HG03175 (cell line): ENCODE data around the gene RAD51B.

Experiments used
- ATAC-seq: cut with Tn5 transposase; IDR thresholded peaks from one replicate; pipeline ENCODE4 v1.9.1; 2021; ENCODE audit warnings: mild to moderate bottlenecking, moderate library complexity; ENCODE audit not compliant: unreplicated experiment

RAD51B gene

DNA sequence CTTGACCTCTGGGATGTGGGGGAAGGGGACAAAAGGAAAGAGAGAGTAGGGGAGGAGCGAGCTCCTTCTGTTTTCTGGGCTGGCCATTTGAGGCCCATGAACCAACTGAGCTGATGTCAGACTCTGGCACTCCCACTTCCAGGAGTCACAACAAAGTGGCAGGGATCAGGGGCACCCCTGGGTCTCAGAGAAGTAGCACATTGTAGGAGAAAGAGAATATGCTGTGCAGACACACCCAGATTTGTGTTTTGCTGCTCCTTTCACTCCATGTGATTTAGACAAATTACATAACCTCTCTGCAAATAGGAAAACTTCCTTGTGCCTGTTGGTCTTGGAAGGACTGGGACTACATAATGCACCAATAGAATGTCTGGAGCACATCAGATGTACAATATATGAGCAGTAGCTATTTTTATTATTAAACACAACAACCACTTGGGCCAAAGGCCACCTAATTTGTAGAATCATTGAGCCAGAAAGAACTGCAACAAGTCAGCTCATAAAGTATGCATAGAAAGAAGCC, 707.8 kb downstream of the RAD51B start:
- no peak for ATAC-seq

DNA sequence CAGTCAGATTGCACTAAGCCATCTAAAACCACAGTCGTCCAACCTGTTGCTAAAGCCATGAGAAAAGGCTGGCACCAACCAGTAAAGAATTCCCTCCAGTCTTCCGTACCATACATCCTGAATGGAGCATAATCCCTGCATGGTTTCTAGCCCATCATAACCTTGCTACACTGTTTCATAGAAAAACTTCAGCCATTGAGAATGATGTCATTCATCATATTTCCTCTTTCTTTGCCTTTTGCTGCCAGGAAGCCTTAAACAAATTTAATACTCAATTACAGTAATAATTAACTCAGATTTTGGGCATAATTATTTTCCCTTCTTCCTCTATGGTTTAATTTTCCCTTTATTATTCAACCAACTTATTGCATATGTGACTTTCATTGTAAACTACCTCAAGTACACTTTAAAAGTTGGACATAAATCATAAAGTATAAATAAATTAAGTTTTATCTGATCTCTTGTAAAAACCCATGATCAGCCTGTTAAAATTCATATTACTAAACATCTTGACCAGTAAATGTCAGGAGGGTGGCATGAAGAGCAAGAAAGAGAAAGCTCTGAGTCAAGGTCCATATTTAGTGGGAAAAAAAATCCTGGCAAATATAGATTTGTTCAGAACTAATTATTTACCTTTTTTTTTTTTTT, 708.6 kb downstream of the RAD51B start:
- no peak for ATAC-seq

- ATAC-seq = no peak
Observed at GRCh38 chr14:68530443-68530842, 710.9 kb downstream of the RAD51B start.

DNA sequence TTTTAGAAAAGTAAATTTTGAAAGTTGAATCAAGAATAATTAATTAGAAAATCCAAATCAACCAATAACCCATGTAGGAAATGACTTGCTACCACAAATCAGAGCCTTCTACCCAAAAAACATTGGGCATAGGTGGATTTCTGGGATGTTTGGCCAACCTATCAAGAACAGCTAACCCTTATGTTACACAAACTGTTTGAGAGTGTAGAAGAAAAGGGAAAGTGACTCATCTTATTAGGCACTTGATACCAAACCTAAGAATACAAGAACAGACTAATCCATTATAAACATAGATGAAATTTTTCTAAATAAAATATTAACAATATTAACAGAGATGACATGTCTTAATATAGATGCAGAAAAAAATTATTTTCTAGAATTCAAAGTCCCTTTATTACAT, 712.9 kb downstream of the RAD51B start:
- ATAC-seq = no peak

- no peak for ATAC-seq
Observed at GRCh38 chr14:68534276-68534675, 714.7 kb downstream of the RAD51B start.

- no peak for ATAC-seq
Observed at GRCh38 chr14:68535404-68536017, 715.9 kb downstream of the RAD51B start.

- no peak for ATAC-seq
Observed at GRCh38 chr14:68536018-68536410, 716.4 kb downstream of the RAD51B start.

DNA sequence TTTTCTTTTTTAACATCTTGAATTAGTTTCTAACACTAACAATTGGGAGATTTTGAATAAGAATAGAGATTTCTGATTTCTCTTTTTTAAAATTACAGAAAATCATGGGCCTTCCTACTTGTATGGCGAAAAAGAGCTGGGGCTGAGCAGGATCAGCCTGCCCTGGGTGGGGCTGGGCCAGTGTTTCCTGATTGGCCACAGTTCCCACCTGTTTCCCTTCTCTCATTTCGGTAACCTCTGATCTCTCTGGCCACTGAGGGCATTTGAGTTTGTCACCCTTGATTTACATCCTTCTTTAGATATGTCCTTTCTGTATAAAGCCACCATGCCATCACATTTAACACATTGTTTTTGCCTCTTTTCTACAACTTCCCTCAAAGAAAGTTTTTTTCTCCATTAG, 719.1 kb downstream of the RAD51B start:
- ATAC-seq = no peak

- no peak for ATAC-seq
Observed at GRCh38 chr14:68539241-68539737, 719.7 kb downstream of the RAD51B start.

GRCh38 chr14:68539789-68540188, 720.2 kb downstream of the RAD51B start:
- ATAC-seq = no peak

- no peak for ATAC-seq
Observed at GRCh38 chr14:68541178-68541896, 721.8 kb downstream of the RAD51B start.

GRCh38 chr14:68542346-68542745, 722.8 kb downstream of the RAD51B start:
- ATAC-seq = no peak

- ATAC-seq = no peak
Observed at GRCh38 chr14:68543516-68543915, 723.9 kb downstream of the RAD51B start.

DNA sequence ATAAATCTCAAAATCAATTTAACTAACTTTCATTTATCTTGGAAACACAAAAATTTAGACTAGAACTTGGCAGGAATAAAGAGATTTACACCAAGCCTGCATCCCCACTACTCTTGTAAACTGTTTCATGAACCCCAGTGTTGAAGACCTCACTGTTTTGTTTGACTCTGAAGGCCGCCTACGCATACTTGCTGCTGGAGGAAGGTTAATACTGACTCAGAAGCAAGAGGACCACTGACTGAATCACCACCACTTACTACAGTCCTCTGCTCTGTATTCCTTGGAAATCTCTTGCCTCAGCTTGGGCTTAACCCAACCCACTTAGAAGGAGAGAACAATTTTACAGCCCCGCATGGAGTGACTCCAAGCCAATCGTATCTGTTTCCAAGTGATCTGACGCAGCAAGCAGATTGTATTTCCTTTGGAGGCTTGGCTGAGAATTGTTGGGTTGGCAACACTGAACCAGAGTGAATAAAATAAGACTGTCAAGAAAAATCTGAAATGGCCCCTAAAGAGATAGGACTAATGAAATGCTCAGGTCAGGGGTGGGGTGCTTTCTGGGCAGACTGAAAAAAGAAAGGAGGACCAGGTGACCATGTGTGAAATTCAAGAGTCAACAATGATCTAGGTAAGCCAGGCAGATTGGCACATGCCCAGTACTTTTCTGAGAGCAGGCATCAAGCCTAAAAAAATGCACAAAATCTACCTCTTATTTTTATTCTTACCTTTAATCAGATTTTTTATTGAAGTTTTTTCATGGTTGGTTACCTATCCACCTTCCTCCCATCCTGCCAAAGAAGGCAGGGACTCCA, 724.7 kb downstream of the RAD51B start:
- no peak for ATAC-seq

GRCh38 chr14:68546839-68547238, 727.3 kb downstream of the RAD51B start:
- no peak for ATAC-seq

DNA sequence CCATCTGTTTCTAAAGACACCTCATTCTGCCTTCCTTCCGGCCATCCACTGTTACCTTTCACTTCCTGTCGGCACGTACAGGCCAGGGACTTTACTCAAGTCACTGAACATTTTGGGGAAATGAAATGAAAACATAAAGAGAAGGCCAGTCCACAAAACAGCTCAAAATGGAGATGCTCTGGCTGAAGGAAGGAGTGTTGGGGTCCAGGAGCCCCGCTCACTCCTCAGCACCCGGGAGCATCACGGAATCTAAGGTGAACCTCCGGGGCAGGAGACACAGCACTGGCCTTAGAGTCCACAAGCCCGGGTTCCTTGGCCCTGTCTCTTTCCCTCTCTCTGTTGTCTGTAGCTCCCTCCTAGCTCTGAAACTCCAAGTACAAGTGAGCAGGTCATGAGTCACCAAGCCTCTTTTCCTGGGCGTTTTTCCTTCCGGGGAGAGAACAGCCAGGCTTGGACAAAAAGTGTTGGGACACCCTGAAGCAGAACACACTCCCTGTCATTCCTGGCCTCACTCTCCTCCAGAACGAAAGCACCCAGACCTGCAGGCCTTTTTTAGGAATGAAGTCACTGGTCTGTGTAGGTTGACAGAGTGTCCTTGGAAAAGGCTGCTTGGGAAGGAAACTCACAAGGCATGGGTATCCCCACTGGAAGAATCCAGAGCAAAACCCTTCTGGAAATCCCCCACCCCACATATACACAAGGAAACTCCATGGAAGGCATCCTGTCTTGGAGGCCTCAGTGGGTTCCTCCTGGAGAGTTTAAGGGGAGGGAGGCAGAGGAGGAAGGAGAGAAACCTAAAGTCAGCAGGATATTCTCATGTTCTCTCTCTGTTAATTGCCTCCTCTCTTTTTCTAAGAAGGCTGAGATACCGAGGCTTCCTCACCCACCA, 728.0 kb downstream of the RAD51B start:
- ATAC-seq = no peak

DNA sequence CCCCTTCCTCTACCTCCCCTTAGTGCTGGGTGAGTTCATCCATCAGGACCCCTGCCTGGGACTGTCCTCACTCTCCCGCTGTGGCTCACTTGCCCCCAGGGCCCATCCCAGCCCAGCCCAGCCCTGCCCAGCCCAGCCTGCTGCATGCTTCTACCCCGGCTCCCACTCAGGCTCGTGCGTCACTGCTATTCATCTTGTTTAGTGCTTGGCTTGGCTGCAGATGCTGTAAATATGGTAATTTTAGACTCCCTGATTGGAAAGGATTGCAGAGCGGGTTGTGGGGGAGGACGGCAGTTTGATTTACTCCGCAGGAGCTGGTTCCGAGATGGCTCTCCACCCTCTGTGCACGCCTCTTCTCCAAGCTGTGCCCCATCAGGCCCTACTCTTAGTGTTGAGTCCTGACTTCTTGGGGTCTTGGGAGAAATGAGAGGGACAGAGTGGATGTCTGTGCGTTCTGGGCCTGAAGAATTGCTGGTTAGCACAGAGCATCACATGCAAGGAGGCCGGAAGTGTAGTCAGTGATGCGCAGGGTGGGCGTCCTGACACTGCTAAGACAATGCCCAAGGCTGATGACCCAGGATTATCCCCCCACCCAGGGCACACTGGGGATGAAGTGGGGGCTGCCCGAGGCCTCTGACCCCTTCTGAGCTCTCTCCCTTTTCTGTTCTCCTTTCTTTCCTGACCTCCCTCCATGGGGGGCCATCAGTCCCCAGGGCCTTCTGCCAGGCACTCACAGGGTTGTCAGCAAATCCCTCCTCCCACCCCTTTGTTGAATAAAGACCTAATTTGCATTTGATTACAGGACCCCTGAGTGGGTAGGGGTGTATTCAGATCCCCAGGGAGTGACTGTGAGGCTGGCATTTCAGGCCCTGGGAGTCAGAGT, 728.9 kb downstream of the RAD51B start:
- no peak for ATAC-seq

GRCh38 chr14:68550338-68550715, 730.7 kb downstream of the RAD51B start:
- ATAC-seq = no peak

- no peak for ATAC-seq
Observed at GRCh38 chr14:68551045-68551683, 731.6 kb downstream of the RAD51B start.
